Hippocampal formation (tissue), 2 donors: ENCODE measurements around the gene SSH2.

Experiments
- DNase-seq, 2 donors: peaks; one replicate each; lab custom pipeline; 2025; lab: John Stamatoyannopoulos, UW

Gene SSH2

DNA sequence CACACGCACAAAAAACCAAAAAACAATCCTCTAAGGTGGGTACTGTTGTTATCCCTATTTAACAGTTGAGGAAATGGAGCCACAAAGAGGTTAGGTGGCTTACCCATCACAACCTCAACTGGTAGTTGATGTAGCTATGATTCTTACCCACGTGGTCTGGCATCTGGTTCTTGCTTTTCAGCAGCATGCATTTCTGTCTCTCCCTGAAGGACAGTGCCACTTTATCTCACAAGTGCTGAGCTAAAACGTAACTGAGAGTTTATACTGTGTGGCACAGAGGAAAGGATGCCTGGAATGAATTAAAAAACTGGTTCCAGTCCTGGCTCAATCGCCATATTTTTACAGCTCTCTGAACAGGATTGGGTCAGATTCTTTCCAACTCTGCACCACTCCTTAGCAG is 305.4 kb downstream of the SSH2 start:
- no peak for DNase-seq

DNA sequence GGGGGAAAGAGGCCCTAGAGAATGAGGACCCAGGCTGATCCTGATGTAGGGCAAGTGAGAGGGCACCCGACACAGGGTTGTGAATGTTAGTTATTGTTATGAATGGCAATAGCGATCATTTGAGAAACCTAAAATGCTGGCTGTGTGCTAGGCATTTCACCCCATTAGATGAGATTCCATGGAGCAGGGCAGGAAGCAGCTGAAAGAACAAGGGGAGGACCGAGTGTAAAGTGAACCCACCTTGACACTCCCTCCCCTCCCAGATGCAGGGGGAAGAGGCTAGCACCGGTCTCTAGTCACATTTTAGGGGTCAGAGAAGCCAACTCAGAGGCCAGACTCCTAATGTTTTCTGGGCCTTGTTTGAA is 306.8 kb downstream of the SSH2 start:
- no peak for DNase-seq

DNA sequence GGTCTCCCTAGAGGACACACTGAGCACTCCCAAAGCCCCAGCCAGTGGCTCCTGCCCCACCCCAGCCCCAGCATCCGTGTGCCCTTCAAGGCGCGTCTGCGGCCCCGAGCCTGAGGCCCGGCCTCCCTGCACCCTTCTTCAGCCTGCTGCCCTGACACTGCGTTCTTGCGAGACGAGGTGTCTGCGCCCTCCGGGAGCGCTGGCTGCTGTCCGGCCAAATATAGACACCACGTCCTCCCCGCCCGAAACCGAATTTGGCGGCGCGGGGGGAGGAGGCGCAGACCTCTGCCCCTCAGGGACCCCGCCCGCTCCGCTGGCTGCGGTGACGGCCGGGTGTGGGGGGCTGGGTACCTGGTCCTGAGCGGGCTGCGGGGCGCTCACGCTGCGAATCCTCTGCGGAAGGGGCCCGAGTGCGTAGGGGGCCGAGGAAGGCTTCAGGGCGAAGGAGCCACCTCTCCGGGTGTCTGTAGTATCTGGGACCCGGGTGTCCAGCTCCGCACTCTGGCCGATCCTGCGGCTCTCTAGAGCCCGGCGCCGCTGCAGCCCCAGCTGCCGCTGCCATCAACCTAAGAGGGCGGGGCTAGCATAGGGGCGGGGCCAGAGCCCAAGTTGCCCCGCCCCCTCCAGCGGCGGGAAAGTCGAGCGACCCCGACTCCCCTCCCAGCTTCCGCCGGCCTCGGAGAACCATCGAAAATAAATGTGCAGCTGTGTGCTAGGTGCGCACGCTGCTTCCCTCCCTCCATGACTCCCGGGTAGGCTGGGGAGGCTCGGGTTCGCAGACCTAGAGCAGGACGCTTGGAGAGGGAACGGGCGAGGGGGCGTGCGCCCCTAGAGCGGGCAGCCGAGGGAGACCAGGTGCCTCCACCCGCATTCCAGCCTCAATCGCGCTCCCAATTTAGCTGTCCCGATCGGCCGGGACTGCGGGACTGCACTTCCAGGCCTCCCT is 307.4 kb downstream of the SSH2 start, which contains the start of gene CORO6:
TSS of gene CORO6 (minus strand) at position 576 of the 946 bp plus-strand sequence. CDS start 1,491 bp downstream, outside the sequence.
- DNase-seq, result peak in 1 of 2 donors; percentile 32

DNA sequence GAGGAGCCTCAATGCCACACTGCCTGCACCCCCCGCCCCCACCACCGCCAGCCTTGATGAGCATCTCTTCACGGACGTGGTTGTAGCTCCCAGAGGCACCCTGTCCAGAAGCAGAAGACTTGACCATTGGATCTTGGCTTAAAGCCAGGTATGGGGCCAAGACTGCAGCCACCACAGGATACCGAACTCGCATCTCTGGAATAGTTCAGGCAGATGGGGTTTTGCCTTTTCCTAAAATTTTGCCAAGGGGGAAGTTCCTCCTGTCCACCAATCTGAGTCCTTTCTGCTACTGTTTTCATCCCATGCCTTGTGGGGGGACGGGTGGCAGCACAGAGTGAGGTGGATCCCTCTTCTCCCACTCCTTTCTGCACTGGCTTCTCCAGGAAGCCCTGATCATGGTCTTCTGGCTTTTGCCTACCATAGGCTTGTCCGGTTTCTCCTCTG is 308.3 kb downstream of the SSH2 start:
- no peak for DNase-seq

DNA sequence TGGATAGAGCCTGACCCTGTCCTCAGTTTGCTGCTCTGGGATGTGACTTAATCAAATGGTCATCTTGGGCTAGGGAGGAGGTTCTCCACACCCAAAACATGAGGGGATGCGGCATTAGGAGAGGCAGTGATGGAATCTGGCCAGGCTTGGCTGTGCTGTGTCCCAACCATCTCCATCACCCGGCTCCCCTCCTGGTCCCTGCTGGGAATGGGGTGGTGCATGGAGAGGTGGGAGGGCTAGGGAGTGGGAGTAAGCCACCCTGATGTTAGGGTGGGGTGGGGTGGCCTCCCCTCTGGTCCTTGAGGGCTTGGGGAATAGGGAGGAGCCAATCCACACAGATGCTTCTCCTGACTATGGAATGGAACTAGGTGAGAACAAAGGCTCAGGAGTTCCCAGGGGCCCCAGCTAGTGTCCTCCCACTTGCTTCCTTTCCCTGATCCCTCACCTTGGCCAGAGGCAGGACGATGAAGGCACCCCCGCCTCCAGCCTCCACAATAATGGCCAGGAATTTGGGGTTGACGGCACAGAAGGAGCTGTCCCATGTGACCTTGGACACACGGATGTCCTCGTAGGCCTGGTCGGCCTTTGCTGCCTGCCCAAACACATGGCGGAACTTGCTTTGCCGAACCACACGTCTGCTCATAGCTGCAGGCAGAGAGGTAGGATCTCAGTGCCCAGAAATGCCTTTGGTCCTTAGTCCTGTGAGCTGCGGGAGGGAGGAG is 309.1 kb downstream of the SSH2 start:
- DNase-seq, result no peak

DNA sequence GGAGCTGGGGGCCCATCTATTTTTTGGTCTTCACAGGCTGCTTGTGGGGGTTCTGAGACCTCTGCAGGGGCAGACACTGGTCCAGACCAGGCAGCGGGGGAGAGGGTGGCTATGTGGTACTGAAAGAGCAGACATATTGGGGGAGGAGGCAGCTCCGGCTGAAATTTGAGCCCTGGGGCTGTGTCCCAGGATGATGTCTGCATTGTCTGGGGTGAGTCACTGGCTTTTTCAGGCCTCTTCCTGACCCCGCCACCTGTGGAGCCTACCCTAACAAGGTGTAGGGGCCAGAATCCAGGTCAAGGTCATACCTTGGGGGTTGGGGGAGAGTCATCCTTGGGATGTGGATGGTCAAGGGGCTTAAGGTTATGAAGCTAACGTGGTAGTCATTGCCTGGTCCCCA is 309.8 kb downstream of the SSH2 start:
- DNase-seq, result no peak

DNA sequence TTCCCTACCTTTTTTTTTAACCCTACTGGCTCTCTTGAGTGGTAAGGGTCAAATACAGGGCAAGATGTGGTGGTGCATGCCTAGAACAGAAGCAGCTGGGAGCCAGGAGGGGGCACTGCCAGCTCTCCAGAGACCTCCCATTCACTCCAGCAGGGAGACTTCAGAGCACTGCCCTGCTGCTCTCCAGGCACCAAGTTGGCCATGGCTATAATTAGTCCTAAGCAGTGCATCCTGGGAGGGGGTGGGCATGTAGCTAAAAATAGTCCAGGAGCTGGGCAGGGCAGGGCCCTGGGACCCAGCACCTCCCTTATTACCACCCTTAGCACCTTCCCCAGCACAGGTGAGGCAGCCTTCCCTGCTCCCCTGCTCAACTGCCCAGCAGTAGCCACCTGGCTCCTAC is 310.8 kb downstream of the SSH2 start:
- no peak for DNase-seq

DNA sequence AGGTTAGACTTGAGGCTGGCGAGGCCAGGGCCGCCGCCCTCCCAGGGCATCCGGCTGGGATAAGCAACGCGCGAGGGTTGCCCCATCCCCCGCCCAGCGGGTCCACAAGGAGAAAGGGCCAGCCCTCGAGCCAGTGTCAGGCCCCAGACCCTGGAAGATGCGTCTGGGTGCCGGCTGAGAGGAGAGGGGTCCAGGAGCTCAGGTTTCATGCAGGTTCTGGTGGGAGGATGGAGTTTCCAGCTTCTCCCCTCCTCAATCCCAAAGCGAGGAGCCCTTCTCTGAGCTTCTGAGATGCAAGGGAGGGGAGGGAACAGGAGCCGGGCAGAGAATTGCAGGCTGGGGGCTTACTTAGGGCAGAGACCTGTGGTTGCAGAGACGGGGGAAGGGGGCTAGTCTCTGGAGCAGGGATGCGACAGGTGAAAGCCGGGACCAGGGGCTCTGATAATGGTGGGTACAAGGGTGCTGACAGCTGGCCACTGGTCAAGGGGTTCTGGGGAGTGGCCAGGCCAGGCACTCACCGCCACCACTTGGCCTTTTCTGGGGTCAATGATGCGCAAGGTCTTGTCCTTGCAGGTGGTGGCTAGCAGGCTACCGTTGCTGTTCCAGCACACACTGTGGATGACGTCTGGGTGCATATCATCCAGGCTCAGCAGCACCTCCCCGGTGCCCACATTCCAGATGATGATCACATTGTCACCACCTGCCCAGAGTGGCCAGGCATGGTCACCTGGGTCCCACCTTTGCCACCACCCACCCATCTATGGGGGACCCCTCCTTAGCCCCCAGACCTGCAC is 311.6 kb downstream of the SSH2 start:
- no peak for DNase-seq

DNA sequence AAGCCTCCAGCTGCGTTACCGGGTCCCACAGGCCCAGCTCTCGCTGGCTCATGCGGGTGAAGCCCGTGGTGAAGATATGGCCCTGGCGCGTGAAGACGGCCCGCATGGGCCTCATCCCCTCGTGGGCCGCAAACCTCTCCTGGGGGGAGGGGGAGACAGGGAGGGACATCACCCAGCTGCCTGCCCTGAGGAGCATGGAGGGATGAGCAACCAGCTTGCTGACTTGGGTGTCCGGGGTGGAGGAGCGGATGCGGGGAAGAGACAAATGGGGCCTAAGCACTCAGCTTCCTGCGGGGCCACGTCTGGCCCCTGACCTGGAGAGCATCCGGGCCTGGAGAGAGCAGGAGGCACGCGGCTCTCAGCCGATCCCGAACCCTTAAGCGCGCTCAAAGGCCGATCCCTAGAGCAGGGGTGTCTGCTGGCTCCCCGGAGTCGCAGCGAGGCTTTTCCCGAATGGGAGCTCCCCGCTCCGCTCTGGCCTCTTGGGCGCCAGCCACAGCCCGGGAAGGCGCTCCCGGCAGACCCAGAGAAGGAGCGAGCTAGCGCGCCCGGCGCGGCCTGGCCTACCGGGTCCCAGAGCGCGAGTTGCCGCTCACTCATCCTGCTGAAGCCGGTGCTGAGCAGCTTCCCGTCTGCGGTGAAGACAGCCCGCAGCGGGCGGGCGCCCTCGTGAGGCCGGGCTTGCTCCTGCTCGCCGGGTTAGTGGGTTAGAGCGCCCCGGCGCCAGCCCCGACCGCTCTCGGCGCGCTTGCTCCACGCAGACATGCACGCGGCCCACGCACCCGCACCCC is 312.4 kb downstream of the SSH2 start:
- DNase-seq, result peak; percentile 29 to 55

DNA sequence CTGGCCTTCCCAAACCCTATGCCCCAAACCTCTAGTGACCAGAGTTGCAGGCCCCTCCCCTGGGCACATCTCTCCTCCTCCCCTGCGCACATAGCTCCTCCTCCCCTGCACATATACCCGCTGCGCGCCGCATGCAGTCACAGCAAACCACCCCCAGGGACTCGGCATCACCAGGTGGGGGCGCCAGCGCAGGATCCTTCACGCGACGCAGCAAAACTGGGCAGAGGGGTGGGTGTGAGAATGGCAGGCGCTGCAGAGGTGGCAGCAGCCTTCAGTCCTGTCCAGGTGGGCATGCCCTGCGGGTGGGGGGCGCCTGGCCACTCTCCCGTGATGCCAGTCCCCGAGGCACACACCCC is 312.9 kb downstream of the SSH2 start:
- DNase-seq, result peak; percentile 75 to 83

DNA sequence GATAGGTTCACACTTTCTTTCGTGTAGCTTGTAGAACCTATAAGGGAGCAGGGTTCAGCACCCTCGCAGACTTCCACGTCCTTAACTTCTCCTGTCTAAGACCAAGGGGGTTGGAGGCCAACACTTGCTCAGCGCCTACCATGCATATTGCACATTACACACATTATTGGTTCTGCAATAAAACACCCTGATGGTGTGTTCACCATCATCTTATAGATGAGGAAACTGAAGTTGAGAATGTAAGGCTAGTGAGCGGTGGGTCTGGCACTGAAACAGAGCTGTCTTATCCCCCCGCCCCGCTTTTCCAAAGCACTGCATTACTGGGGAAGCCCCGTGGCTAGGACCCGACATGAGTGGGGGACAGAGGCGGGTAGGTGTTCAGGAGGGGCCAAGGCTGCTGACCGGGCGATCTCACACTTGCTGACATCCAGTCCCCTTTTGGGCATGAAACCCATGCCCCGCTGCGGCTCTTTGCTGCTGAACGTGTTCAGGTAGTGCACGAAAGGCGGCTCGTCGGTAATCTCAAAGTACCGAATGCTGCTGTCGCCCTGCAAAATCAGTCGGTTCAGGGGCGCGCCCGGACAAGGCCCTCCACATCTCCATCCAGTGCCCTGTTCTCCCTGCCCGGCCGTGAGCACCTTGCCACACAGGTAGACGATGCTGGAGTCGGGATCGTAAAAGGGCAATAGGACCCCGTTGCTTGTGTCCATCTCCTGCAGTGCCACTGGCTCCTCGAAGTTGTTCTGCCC is 313.6 kb downstream of the SSH2 start:
- no peak for DNase-seq

DNA sequence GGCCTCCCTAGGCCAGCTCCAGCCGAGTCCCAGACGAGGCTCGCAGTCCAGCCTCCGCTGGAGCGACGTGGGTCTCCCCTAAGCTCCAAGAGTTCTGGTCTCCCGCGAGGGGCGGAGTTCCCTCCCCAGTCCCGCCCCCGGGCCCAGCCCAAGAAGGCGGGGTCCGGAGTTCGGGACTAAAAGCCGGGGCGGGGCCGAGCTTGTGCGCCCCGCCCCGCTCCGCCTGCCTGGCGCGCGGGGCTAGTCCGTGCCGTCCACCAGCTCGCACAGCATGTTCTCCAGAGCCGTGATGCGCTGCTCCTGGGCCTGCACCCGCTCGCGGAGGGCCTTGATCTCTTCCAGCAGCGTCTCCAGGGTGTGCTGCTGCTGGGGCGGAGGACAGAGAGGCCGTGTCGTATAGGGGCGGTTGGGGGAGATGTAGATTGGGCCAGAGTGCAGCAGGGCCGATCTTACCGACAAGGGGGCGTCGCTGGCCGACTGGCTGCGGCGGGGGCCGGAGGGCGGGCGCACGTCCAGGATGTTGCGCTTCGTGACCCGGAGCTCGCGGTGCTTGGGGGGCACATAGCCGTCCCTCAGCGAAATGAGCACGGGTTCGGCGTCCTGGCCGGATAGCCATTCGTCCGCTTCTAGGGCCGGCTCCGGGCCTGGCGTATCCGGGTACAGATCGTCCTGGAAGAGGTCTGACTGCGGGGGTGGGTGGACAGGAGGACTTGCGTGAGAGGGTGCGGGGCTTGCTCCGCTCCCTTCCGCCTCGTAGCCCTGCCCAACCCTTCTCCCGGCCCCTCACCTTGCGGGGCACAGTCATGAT is 314.3 kb downstream of the SSH2 start:
- DNase-seq, result peak; percentile 87 to 90

DNA sequence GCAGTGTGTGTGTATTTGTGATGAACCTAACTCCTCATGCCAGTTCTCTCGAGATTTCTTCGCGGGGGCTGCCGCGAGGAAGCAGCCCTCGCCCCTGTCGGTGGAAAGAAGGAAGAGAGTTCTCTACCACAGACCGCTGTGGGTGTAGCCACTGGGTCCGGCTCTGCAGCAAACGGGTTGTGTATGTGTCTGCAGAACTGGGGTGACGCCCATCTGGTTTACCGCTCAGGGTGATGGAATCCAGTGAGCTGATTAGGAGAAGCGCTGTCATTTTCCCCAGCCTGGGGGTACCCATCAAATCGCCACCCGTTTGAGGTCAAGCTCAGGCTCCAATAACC is 315.0 kb downstream of the SSH2 start:
- peak; percentile 63 to 68 for DNase-seq

DNA sequence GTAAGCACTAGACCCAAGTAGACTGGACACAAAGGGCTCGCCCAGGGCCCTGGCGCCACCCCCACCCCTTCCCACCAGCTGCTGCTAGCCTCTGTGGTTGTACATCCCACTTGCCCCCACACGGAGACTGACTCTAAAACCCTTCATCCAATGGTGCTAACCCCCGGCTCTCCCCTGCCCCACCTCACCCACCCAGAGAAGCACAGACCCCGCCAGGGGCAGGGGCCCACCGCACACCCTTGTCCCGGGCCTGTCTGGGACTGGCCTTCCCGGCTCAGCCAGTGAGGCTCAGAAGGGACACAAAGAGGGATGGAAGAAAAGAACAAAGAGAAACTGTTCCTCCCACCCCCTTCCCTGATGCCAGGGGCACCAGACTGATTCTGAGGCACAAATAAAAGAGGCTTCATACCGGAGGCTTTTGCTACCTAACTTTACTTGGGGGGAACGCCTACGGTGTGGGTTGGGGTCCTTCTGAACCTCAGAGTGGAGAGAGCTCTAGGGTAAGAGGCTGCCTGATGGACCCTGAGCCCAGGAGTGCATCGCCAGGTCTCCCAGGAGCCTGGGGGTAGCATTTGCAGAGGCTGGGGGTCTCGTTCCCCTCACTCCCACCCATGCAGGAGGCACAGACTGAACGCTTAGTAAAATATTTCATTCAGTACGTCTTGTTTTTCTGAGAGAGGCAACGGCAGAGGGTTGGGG is 315.5 kb downstream of the SSH2 start:
- peak; percentile 41 to 54 for DNase-seq

DNA sequence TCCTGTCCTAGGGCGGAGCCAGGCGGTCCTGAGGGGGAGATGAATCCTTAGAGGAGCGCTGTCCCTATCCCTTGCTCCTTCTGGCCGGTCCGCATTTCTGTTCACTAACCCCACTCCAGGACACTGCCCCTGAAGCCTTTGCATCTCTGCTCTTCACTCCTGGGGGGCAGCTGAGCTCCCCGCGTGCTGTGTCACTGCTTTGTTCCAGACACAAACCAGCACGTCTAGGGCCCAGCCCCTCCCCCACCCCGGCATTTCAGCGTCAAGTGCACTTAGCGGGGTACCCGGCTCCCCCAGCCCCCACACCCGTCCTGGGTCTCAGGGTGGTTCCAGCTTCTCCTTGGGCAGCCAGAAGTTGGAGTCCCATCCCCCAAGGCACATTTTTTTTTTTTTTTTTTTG is 316.2 kb downstream of the SSH2 start:
- no peak for DNase-seq

DNA sequence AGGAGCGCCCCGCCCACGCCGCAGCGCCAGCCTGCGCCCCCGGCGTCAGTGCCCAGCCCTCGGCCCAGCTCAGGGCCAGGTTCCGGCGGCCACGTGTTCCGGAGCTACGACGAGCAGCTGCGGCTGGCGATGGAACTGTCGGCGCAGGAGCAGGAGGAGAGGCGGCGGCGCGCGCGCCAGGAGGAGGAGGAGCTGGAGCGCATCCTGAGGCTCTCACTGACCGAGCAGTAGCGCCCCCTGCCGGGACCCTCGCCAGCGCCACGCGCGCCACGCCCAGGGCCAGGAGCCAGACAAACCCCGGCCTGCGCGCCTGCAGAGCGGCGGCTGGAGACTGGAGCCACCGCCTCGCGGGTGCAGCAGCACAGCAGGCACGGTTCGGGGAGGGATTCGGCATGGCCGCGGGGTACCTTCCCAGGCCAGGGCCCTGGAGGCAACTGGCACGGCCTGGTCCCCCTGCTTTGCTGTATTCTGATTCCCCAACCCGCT is 316.6 kb downstream of the SSH2 start:
- peak; percentile 70 to 90 for DNase-seq

DNA sequence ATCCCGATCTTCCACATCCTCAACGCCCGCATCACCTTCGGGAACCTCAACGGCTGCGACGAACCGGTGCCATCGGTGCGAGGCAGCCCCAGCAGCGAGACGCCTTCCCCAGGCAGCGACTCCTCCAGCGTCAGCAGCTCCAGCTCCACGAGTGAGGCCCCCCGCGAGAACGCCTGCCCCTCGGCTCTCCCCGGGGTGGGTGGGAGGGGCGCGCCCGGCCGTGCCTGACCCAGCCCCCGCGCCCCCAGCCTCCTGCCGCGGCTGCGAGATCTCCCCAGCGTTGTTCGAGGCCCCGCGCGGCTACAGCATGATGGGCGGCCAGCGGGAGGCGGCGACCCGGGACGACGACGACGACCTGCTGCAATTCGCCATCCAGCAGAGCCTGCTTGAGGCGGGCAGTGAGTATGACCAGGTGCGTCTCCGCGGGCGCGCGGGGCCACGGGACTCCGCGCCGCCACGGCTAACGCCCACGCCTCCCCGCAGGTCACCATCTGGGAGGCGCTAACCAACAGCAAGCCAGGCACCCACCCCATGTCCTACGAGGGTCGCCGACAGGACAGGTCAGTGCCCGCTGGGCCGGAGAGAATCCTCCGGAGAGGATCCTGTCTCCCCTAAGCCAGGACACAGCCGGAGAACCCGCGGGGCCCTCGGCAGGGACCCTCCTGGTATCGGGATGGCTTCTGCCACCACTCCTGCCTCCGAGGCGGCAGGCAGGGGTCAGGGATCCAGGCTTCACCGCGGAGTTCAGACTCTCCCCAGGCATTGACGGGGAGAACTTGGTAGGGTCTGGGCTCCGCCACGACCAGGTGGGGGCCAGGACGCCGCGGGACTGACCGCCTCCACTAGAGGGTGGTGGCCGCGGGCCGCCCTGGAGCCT is 317.4 kb downstream of the SSH2 start:
- DNase-seq, result no peak

DNA sequence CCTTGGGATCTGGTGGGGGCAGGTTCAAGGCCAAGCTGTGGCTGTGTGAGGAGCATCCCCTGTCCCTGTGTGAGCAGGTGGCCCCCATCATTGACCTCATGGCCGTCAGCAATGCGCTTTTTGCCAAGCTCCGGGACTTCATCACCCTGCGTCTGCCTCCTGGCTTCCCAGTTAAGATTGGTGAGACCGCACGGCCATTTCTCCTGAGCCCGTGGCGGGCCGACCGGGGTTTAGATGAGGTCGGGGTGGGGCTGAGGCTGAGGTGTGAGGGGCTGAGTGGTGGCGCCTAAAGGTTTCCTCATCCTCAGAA is 318.0 kb downstream of the SSH2 start:
- DNase-seq, result no peak
